Measurements from ENCODE around the gene ARHGAP9.
"Not testable (repeated sequence)": the region's sequence is repeated elsewhere in the genome, so short reads cannot be mapped to it uniquely, and the experiment has no call there.

The ARHGAP9 gene

GRCh38 chr12:57459055-57459749 lies 20.5 kb downstream of the ARHGAP9 start:
- DNase-seq (ENCODE audit: low read depth, low spot score) = peak; percentile 83

DNA sequence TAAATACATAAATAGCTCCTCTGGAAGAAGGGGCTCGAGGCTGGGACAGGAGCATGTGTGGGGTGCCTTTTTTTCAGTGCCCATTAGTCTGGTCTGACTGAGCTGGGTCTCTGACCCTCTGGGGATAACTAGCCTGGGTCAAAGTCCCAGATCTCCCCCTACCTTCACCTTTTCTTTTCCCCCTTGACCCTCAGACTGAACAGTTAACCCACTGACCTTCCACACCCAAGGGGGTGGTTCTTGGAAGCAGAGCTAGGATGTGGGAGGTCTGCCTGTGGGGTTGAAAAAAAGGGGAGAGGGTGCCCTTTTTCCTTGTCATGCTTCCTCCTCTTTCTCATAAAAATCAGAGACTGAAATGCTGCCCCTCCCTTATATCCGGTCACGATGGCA lies 21.0 kb downstream of the ARHGAP9 start:
- DNase-seq (ENCODE audit: low read depth, low spot score) = no peak

DNA sequence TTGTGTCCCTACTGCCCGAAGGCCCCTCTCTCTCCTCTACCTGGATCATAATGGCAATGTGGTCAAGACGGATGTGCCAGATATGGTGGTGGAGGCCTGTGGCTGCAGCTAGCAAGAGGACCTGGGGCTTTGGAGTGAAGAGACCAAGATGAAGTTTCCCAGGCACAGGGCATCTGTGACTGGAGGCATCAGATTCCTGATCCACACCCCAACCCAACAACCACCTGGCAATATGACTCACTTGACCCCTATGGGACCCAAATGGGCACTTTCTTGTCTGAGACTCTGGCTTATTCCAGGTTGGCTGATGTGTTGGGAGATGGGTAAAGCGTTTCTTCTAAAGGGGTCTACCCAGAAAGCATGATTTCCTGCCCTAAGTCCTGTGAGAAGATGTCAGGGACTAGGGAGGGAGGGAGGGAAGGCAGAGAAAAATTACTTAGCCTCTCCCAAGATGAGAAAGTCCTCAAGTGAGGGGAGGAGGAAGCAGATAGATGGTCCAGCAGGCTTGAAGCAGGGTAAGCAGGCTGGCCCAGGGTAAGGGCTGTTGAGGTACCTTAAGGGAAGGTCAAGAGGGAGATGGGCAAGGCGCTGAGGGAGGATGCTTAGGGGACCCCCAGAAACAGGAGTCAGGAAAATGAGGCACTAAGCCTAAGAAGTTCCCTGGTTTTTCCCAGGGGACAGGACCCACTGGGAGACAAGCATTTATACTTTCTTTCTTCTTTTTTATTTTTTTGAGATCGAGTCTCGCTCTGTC lies 22.8 kb downstream of the ARHGAP9 start:
- DNase-seq (ENCODE audit: low read depth, low spot score) = no peak

GRCh38 chr12:57456145-57456700 lies 23.4 kb downstream of the ARHGAP9 start:
- no peak for DNase-seq (ENCODE audit: low read depth, low spot score)

DNA sequence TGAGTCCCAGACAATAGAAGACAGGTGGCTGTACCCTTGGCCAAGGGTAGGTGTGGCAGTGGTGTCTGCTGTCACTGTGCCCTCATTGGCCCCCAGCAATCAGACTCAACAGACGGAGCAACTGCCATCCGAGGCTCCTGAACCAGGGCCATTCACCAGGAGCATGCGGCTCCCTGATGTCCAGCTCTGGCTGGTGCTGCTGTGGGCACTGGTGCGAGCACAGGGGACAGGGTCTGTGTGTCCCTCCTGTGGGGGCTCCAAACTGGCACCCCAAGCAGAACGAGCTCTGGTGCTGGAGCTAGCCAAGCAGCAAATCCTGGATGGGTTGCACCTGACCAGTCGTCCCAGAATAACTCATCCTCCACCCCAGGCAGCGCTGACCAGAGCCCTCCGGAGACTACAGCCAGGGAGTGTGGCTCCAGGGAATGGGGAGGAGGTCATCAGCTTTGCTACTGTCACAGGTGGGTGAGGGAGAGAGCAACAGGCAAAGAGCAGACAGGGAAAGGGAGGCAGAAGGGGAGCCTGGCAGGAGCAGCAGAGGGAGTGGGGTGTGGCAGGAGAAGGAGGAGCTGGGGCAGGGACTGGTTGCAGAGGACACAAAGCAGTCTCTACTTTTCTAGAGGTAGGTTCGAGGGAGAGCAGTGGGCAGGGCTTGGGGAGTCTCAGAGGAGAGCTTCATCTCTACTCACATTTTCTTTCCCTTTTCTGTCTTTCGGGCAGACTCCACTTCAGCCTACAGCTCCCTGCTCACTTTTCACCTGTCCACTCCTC lies 24.1 kb downstream of the ARHGAP9 start:
- no peak for DNase-seq (ENCODE audit: low read depth, low spot score)

- no peak for DNase-seq (ENCODE audit: low read depth, low spot score)
These were observed 24.9 kb downstream of the ARHGAP9 start, which contains the start of gene INHBE for GRCh38 chr12:57454566-57455373. TSS of gene INHBE (plus strand) at chr12:57455307. CDS start at chr12:57455537, 230 bp downstream.

DNA sequence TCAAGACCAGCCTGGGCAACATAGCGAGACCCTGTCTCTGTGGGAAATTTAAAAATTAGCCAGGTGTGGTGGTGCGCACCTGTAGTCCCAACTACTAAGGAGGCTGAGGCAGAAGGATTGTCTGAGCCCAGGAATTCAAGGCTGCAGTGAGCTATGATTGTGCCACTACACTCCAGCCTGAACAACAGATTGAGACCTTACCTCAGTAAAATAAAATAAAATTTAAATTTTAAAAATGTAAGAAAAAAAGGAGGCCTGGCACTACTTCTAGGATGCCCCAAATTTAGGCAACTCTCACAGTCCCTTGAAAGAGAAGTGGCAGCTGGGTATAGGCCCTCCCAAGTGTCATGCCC lies 25.5 kb downstream of the ARHGAP9 start:
- DNase-seq (ENCODE audit: low read depth, low spot score) = no peak

DNA sequence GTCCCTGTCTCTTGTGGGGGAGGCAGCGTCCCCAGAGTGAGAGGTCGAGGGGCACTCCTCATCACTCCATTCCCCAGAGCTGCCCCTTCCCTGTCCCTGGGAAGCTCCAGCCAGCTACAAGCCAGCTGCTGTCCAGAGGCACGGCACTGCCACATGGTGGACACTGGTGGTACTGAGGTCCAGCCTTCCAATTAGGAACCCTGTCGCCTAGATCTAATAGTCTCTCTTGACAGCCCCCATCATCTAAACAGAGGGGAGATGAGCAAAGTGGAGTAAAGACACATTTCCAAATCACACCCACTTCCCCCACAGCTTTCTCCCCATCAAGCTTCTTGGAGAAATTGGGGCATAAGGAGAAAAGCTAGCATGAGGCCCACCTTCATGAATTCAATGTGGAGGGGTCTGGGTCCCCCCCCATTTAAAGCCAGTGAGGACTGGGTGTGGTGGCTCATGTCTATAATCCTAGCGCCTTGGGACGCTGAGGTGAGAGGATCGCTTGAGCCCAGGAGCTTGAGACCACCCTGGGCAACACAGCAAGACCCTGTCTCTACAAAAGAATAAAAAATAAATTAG lies 26.6 kb downstream of the ARHGAP9 start:
- no peak for DNase-seq (ENCODE audit: low read depth, low spot score)

- no peak for DNase-seq (ENCODE audit: low read depth, low spot score)
These were observed 27.3 kb downstream of the ARHGAP9 start for GRCh38 chr12:57452181-57452936.

DNA sequence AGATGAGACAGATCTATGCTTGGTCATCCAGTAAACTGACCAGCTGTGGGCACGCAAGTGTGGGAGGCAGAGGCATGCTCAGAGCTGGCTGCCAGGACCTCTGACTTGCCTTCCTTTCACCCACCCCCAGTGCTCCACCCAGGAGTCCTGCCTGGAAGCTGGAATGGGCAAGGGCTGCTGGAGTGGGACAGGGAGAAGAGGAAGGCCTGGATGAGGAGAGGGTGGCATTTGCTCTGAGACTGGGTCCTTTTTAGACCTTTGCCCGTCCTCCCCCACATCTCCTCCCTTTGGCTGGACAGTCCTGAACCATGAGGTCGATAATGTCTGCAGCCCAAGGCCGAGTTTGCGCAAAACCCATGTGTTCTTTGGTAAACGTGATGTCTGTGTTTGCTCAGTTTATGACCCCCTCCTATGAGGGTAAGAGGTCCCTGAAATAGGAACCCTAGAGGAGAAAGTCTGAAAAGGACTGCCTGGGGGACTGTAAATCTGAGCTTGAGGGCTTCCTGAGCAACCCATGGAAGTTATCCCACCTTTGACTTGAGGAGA lies 28.4 kb downstream of the ARHGAP9 start:
- no peak for DNase-seq (ENCODE audit: low read depth, low spot score)

DNA sequence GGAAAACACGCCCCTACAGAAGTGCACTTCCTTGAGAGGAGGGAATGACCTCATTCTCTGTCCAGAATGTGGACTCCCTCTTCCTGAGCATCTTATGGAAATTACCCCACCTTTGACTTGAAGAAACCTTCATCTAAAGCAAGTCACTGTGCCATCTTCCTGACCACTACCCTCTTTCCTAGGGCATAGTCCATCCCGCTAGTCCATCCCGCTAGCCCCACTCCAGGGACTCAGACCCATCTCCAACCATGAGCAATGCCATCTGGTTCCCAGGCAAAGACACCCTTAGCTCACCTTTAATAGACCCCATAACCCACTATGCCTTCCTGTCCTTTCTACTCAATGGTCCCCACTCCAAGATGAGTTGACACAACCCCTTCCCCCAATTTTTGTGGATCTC lies 29.6 kb downstream of the ARHGAP9 start:
- no peak for DNase-seq (ENCODE audit: low read depth, low spot score)

- DNase-seq (ENCODE audit: low read depth, low spot score) = no peak
These were observed 30.3 kb downstream of the ARHGAP9 start for GRCh38 chr12:57449375-57449774.

GRCh38 chr12:57448669-57449068 lies 31.0 kb downstream of the ARHGAP9 start:
- no peak for DNase-seq (ENCODE audit: low read depth, low spot score)

DNA sequence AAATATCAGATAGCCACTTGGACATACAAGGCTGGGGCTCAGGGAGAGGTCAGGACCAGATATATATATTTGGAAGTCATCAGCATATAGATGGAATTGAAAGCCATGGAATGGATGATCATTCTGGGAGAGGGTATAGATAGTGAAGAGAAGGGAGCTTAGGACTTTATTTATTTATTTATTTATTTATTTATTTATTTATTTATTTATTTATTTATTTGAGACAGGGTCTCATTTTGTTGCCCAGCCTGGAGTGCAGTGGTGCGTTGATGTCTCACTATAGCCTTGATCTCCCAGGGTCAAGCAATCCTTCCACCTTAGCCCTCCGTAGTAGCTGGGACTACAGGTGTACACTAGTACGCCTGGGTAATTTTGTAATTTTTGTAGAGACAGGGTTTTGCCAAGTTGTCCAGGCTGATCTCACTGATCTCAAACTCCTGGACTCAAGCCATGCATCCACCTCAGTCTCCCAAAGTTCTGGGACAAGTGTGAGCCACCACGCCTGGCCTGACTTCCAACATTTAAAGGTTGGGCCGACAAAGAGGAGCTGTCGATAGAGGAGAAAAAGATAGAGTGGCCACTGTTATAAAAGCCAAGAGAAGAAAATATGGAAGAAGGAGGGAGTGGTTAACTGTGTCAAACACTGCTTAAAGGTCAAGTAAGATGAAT lies 33.2 kb downstream of the ARHGAP9 start:
- DNase-seq (ENCODE audit: low read depth, low spot score) = no peak

GRCh38 chr12:57444744-57445143 lies 34.9 kb downstream of the ARHGAP9 start:
- no peak for DNase-seq (ENCODE audit: low read depth, low spot score)

GRCh38 chr12:57444337-57444736 lies 35.3 kb downstream of the ARHGAP9 start:
- DNase-seq (ENCODE audit: low read depth, low spot score) = not testable (repeated sequence)

- DNase-seq (ENCODE audit: low read depth, low spot score) = no peak
These were observed 37.7 kb downstream of the ARHGAP9 start for GRCh38 chr12:57441846-57442427.

DNA sequence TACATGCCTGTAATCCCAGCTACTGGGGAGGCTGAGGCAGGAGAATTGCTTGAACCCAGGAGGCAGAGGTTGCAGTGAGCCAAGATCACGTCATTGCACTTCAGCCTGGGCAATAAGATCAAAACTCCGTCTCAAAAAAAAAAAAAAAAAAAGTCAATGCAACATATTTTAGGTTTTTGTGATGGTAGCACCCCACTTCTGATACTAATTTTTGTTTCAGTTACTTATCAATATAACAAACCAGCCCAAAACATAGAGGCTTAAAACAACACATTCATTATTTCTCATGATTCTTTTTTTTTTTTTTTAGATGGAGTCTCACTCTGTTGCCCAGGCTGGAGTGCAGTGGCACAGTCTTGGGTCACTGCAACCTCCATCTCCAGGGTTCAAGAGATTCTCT lies 38.3 kb downstream of the ARHGAP9 start:
- DNase-seq (ENCODE audit: low read depth, low spot score) = not testable (repeated sequence)

DNA sequence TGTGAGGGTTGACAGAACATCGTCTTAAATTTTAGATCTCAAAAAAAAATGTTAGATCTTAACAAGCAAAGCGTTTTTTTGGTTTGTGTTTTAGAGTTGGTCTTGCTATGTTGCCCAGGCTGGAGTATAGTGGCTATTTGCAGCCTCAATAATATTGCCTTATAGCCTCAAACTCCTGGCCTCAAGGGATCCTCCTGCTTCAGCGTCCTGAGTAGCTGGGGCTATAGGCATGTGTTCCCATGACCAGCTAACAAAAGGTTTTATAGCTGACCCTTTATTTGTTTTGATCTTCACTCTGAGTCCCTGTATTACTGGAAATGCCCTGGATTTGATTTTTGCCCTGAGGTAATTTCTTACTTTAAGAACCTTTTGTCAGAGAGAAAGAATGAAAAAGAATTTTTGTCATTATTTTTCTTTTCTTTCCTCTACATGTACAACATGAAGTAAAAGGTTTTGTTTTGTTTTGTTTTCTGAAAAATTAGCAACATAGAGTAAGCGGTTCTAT lies 39.9 kb downstream of the ARHGAP9 start:
- DNase-seq (ENCODE audit: low read depth, low spot score) = no peak
